ENCODE results near the gene ITFG1.

DNA sequence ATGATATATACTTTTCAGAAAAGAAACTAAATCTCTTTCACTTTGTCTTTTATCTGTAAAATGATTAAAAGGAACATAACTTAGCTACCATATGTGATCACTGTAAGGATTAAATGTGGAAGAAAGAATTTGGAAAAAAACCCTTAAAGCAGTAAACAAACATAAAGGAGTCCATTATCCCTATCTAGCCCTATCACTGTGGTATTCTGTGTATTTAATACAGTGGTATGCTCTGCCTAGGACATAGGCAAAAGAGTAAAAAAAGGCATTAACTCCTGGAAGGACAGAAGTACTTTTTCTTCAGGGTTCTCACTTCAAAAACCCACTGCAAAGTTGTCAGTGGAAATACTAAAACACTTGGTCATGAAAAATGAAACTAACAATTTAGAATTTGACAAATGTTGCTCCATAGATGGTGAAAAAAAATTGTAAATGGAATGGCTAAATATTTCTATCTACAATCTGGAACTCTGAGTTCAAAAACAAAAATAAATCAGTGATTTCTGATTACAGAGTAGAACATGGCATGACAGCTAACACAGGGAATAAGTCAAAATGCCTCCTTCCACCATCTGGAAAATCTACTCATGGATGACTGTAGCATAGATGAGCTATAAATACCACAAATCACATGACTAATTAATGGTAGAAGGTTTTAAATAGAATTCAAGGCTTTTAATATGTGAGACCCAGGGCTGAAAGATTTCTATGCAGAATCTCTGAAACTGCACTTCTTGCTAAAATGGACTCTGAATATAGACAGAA lies 140.1 kb downstream of the ITFG1 start:
- TF ChIP-seq, protein P1, sequence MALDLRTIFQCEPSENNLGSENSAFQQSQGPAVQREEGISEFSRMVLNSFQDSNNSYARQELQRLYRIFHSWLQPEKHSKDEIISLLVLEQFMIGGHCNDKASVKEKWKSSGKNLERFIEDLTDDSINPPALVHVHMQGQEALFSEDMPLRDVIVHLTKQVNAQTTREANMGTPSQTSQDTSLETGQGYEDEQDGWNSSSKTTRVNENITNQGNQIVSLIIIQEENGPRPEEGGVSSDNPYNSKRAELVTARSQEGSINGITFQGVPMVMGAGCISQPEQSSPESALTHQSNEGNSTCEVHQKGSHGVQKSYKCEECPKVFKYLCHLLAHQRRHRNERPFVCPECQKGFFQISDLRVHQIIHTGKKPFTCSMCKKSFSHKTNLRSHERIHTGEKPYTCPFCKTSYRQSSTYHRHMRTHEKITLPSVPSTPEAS (tag by site-specific recombination; IDR thresholded peaks at IDR 0.05) = no peak
- TF ChIP-seq ZNF175 (tag by site-specific recombination; IDR thresholded peaks at IDR 0.05) (no peak), ZBTB8A (tag by site-specific recombination; IDR thresholded peaks at IDR 0.05) (no peak), ZBTB20 (tag by site-specific recombination; IDR thresholded peaks at IDR 0.05) (no peak)
- TF ChIP-seq, protein P2, sequence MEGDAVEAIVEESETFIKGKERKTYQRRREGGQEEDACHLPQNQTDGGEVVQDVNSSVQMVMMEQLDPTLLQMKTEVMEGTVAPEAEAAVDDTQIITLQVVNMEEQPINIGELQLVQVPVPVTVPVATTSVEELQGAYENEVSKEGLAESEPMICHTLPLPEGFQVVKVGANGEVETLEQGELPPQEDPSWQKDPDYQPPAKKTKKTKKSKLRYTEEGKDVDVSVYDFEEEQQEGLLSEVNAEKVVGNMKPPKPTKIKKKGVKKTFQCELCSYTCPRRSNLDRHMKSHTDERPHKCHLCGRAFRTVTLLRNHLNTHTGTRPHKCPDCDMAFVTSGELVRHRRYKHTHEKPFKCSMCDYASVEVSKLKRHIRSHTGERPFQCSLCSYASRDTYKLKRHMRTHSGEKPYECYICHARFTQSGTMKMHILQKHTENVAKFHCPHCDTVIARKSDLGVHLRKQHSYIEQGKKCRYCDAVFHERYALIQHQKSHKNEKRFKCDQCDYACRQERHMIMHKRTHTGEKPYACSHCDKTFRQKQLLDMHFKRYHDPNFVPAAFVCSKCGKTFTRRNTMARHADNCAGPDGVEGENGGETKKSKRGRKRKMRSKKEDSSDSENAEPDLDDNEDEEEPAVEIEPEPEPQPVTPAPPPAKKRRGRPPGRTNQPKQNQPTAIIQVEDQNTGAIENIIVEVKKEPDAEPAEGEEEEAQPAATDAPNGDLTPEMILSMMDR (tag by site-specific recombination; IDR thresholded peaks at IDR 0.05) = no peak
- TF ChIP-seq, protein P3, sequence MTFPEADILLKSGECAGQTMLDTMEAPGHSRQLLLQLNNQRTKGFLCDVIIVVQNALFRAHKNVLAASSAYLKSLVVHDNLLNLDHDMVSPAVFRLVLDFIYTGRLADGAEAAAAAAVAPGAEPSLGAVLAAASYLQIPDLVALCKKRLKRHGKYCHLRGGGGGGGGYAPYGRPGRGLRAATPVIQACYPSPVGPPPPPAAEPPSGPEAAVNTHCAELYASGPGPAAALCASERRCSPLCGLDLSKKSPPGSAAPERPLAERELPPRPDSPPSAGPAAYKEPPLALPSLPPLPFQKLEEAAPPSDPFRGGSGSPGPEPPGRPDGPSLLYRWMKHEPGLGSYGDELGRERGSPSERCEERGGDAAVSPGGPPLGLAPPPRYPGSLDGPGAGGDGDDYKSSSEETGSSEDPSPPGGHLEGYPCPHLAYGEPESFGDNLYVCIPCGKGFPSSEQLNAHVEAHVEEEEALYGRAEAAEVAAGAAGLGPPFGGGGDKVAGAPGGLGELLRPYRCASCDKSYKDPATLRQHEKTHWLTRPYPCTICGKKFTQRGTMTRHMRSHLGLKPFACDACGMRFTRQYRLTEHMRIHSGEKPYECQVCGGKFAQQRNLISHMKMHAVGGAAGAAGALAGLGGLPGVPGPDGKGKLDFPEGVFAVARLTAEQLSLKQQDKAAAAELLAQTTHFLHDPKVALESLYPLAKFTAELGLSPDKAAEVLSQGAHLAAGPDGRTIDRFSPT (tag by site-specific recombination; IDR thresholded peaks at IDR 0.05) = no peak
- TF ChIP-seq, protein P4, sequence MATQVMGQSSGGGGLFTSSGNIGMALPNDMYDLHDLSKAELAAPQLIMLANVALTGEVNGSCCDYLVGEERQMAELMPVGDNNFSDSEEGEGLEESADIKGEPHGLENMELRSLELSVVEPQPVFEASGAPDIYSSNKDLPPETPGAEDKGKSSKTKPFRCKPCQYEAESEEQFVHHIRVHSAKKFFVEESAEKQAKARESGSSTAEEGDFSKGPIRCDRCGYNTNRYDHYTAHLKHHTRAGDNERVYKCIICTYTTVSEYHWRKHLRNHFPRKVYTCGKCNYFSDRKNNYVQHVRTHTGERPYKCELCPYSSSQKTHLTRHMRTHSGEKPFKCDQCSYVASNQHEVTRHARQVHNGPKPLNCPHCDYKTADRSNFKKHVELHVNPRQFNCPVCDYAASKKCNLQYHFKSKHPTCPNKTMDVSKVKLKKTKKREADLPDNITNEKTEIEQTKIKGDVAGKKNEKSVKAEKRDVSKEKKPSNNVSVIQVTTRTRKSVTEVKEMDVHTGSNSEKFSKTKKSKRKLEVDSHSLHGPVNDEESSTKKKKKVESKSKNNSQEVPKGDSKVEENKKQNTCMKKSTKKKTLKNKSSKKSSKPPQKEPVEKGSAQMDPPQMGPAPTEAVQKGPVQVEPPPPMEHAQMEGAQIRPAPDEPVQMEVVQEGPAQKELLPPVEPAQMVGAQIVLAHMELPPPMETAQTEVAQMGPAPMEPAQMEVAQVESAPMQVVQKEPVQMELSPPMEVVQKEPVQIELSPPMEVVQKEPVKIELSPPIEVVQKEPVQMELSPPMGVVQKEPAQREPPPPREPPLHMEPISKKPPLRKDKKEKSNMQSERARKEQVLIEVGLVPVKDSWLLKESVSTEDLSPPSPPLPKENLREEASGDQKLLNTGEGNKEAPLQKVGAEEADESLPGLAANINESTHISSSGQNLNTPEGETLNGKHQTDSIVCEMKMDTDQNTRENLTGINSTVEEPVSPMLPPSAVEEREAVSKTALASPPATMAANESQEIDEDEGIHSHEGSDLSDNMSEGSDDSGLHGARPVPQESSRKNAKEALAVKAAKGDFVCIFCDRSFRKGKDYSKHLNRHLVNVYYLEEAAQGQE (tag by site-specific recombination; IDR thresholded peaks at IDR 0.05) = no peak
- TF ChIP-seq, protein P5, sequence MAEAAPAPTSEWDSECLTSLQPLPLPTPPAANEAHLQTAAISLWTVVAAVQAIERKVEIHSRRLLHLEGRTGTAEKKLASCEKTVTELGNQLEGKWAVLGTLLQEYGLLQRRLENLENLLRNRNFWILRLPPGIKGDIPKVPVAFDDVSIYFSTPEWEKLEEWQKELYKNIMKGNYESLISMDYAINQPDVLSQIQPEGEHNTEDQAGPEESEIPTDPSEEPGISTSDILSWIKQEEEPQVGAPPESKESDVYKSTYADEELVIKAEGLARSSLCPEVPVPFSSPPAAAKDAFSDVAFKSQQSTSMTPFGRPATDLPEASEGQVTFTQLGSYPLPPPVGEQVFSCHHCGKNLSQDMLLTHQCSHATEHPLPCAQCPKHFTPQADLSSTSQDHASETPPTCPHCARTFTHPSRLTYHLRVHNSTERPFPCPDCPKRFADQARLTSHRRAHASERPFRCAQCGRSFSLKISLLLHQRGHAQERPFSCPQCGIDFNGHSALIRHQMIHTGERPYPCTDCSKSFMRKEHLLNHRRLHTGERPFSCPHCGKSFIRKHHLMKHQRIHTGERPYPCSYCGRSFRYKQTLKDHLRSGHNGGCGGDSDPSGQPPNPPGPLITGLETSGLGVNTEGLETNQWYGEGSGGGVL (tag by site-specific recombination; IDR thresholded peaks at IDR 0.05) = no peak

Data from HEK293 (cell line).